Measurements from ENCODE around the gene TAS2R60. TPM values are rescaled to one million over a fixed set of nuclear protein-coding genes. Genes with fewer than 3 reads are reported as not detected.
"Not testable (repeated sequence)": the region's sequence is repeated elsewhere in the genome, so short reads cannot be mapped to it uniquely, and the experiment has no call there.

Gene TAS2R60
- total RNA-seq, 4 donors from 2014 or later = 0.34 TPM; not detected in 3

DNA sequence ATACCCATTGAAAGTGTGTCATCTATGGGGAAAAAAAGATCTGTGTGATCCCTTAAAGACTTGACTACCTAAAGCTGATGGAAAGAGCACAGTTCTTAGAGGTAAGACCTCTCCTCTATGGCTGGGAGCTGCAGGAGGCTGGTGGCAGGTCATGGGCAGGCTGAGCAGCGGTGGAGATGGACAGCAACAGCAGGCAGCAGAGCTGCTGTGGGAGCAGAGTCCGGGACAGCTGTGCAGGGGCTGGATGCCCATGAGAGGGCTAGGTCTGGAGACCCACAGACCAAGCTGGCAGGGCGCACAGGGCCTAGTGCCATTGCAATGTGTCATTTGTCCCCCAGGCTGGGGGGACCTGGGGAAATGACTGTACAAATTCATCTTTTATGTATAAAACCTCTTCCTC lies 21.2 kb upstream of the TAS2R60 start:
- Histone ChIP-seq H3K4me1 (no peaks in the 10 kb centered on the region), H3K27ac (replicated peaks in 1 of 4) (no peak overlapping the region), H3K4me3 (no peak overlapping the region), H3K9me3 (no peaks in the 10 kb centered on the region), H3K36me3 (no peaks in the 10 kb centered on the region), H3K27me3 (no peaks in the 10 kb centered on the region)
- no peak for DNase-seq (ENCODE audit: extremely low spot score)
- intact Hi-C loops (cut with DNase I) = no loop called here
- TF ChIP-seq EP300 (IDR thresholded peaks at IDR 0.05) (no peak), POLR2AphosphoS5 (IDR thresholded peaks at IDR 0.05) (no peak), POLR2A (IDR thresholded peaks at IDR 0.05; ENCODE audit: low read depth) (no peak)
- TF ChIP-seq, protein P1, sequence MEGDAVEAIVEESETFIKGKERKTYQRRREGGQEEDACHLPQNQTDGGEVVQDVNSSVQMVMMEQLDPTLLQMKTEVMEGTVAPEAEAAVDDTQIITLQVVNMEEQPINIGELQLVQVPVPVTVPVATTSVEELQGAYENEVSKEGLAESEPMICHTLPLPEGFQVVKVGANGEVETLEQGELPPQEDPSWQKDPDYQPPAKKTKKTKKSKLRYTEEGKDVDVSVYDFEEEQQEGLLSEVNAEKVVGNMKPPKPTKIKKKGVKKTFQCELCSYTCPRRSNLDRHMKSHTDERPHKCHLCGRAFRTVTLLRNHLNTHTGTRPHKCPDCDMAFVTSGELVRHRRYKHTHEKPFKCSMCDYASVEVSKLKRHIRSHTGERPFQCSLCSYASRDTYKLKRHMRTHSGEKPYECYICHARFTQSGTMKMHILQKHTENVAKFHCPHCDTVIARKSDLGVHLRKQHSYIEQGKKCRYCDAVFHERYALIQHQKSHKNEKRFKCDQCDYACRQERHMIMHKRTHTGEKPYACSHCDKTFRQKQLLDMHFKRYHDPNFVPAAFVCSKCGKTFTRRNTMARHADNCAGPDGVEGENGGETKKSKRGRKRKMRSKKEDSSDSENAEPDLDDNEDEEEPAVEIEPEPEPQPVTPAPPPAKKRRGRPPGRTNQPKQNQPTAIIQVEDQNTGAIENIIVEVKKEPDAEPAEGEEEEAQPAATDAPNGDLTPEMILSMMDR (IDR thresholded peaks at IDR 0.05) = no peak
- 80% methylated on average over 2 of the region's 3 CpGs for WGBS

- DNase-seq (ENCODE audit: extremely low spot score); H3K4me1 ChIP-seq; intact Hi-C loops (cut with DNase I); H3K27ac ChIP-seq (replicated peaks in 1 of 4); H3K9me3 ChIP-seq; H3K36me3 ChIP-seq; H3K4me3 ChIP-seq; H3K27me3 ChIP-seq: not testable (repeated sequence)
- WGBS = 97% methylated on average over 18 of the region's 34 CpGs
Observed at GRCh38 chr7:143424476-143424875, 18.8 kb upstream of the TAS2R60 start.

- intact Hi-C loops (cut with DNase I) = no loop called here
- no peak for DNase-seq (ENCODE audit: extremely low spot score)
- no peaks in the 10 kb centered on the region for H3K9me3 ChIP-seq
- H3K27me3 ChIP-seq = no peaks in the 10 kb centered on the region
- WGBS = 88% methylated on average over 2 of the region's 2 CpGs
- H3K4me3 ChIP-seq = no peak overlapping the region
- no peaks in the 10 kb centered on the region for H3K36me3 ChIP-seq
- H3K4me1 ChIP-seq = no peaks in the 10 kb centered on the region
- H3K27ac ChIP-seq (replicated peaks in 1 of 4) = no peak overlapping the region
- TF ChIP-seq EP300 (IDR thresholded peaks at IDR 0.05) = no peak
- TF ChIP-seq POLR2AphosphoS5 (IDR thresholded peaks at IDR 0.05) = no peak
- TF ChIP-seq POLR2A (IDR thresholded peaks at IDR 0.05; ENCODE audit: low read depth) = no peak
- TF ChIP-seq, protein P1 (IDR thresholded peaks at IDR 0.05) = no peak
Observed at GRCh38 chr7:143426479-143427142, 16.6 kb upstream of the TAS2R60 start.

DNA sequence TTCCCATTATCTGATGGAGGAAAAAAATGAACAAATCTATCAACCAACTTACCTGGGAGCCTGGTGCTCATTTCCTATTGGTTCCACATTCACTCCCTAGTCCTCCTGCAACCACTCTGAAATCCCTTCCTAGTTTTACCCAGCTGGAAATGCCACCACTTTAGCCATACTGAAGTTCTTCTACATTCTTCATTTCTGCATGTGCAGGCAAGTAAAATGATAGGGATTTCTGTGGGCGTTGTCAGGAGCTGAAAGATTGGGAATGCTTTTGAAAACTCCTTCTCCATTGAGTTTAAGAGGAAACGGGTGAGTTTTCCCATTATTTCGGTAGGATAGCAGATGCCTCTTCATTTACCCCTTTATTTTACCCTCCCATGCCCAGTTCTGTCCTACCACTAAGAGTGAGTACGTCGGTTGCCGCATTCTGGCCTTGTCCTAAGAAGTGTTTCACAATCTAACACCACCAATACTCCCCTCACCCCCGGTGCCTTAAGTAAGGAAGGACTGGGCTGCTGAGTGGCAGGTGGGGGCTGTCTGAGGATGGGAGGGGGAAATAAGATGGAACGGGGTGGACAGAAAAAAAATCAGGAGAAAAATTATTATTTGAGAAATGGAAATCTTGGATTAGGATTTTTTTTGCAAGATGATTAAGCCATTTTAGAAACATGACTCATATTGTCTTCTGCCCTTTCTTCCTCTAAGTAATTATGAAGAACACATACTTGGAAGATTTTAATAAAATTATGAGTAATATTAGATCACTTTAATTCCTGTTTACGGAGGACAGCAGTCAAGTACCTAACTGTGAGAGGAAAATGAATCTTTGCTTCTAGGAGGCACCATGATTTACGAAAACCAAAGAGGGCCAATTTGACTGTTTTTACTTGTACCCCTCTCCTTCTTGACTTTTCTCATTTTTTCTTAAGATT lies 13.2 kb upstream of the TAS2R60 start:
- Histone ChIP-seq H3K27me3 (no peaks in the 10 kb centered on the region), H3K36me3 (no peaks in the 10 kb centered on the region), H3K9me3 (no peaks in the 10 kb centered on the region), H3K4me1 (no peaks in the 10 kb centered on the region), H3K4me3 (no peak overlapping the region), H3K27ac (replicated peaks in 1 of 4) (no peak overlapping the region)
- no peak for TF ChIP-seq POLR2AphosphoS5 (IDR thresholded peaks at IDR 0.05)
- TF ChIP-seq, protein P1 (IDR thresholded peaks at IDR 0.05) = no peak
- no peak for TF ChIP-seq POLR2A (IDR thresholded peaks at IDR 0.05; ENCODE audit: low read depth)
- TF ChIP-seq EP300 (IDR thresholded peaks at IDR 0.05) = no peak
- DNase-seq (ENCODE audit: extremely low spot score) = no peak
- WGBS = 75% methylated on average over 10 of the region's 10 CpGs
- intact Hi-C loops (cut with DNase I) = no loop called here

DNA sequence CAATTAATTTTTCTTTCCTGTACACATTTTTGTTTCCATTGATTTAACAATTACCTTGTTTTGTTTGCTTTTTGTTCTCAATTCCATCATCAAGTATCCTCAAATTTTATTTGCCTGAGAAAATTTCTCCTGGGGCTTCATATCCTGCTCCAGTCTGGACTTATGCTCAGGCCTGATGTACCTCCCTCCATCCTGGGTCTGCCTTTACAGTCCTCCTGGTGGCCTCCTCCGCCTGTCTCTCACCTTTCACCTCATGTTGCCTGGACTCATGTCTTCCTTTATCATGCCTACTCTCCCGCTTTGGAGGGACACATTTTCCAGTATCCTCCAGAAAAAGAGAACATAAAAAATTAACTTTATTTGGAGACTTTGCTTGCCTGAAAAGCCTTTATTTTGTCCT lies 12.1 kb upstream of the TAS2R60 start:
- no peaks in the 10 kb centered on the region for H3K4me1 ChIP-seq
- intact Hi-C loops (cut with DNase I) = no loop called here
- DNase-seq (ENCODE audit: extremely low spot score) = no peak
- H3K27ac ChIP-seq (replicated peaks in 1 of 4) = no peak overlapping the region
- no peaks in the 10 kb centered on the region for H3K36me3 ChIP-seq
- H3K4me3 ChIP-seq = no peak overlapping the region
- WGBS = 69% methylated on average over 2 of the region's 2 CpGs
- H3K27me3 ChIP-seq = no peaks in the 10 kb centered on the region
- TF ChIP-seq, protein P1 (IDR thresholded peaks at IDR 0.05) = no peak
- no peak for TF ChIP-seq EP300 (IDR thresholded peaks at IDR 0.05)
- no peak for TF ChIP-seq POLR2A (IDR thresholded peaks at IDR 0.05; ENCODE audit: low read depth)
- H3K9me3 ChIP-seq = no peaks in the 10 kb centered on the region

Measured in esophagus muscularis mucosa (tissue), 4 donors.